Osteocyte (in vitro differentiated cells): Measurements from ENCODE around the gene ST7. TPM values are rescaled to one million over a fixed set of nuclear protein-coding genes. Genes with fewer than 3 reads are reported as not detected.
A peak's percentile ranks its signal among the peaks of the same experiment; 100 is the strongest.

Experiments used
- DNase-seq: peaks from one replicate; pipeline ENCODE4 v3.0.0; 2021; ENCODE audit warnings: mixed read lengths; ENCODE audit not compliant: unreplicated experiment; ENCODE audit errors: extremely low spot score
- H3K27ac Mint-ChIP-seq: one replicate; pipeline ENCODE4 v1.8.0; 2021; ENCODE audit warnings: mild to moderate bottlenecking, mixed read lengths; ENCODE audit not compliant: unreplicated experiment
- H3K27me3 Mint-ChIP-seq: one replicate; pipeline ENCODE4 v1.8.0; 2021; ENCODE audit warnings: mixed read lengths; ENCODE audit not compliant: unreplicated experiment
- H3K36me3 Mint-ChIP-seq: one replicate; pipeline ENCODE4 v1.8.0; 2021; ENCODE audit warnings: mixed read lengths; ENCODE audit not compliant: unreplicated experiment
- H3K4me1 Mint-ChIP-seq: one replicate; pipeline ENCODE4 v1.8.0; 2021; ENCODE audit warnings: mixed read lengths; ENCODE audit not compliant: unreplicated experiment
- H3K4me3 Mint-ChIP-seq: one replicate; pipeline ENCODE4 v1.8.0; 2021; ENCODE audit warnings: mild to moderate bottlenecking, moderate library complexity, mixed read lengths; ENCODE audit not compliant: unreplicated experiment
- H3K9me3 Mint-ChIP-seq: one replicate; pipeline ENCODE4 v1.8.0; 2021; ENCODE audit warnings: mixed read lengths; ENCODE audit not compliant: unreplicated experiment
- CTCF ChIP-seq: fragments of 200-600 bp; sonication (generic); IDR thresholded peaks from 2 replicates; pipeline ENCODE4 v1.5.0; 2021; ENCODE audit warnings: antibody characterized with exemption, mild to moderate bottlenecking, moderate library complexity
- total RNA-seq: library from RNA; stranded (reverse); gene quantifications from 2 replicates; pipeline ENCODE4 v1.2.1, GENCODE V29; 2021

ST7 gene
- total RNA-seq, 1 donor from 2014 or later, result 68.5 TPM

GRCh38 chr7:117098457-117098856 is 145.2 kb downstream of the ST7 start:
- no peak for TF ChIP-seq CTCF
- peaks cover 31% of the 10 kb centered on the region for H3K36me3 Mint-ChIP-seq
- H3K27ac Mint-ChIP-seq, result peak overlapping the region; percentile 71
- H3K9me3 Mint-ChIP-seq, result no peaks in the 10 kb centered on the region
- no peak overlapping the region for H3K4me3 Mint-ChIP-seq
- peaks cover 15% of the 10 kb centered on the region for H3K4me1 Mint-ChIP-seq
- no peaks in the 10 kb centered on the region for H3K27me3 Mint-ChIP-seq
- DNase-seq, result no peak

GRCh38 chr7:117101026-117101425 is 147.7 kb downstream of the ST7 start:
- Mint-ChIP-seq H3K36me3 (peaks cover 36% of the 10 kb centered on the region), H3K4me1 (peaks cover 24% of the 10 kb centered on the region), H3K9me3 (peaks cover 3% of the 10 kb centered on the region), H3K27ac (no peak overlapping the region), H3K4me3 (no peak overlapping the region), H3K27me3 (no peaks in the 10 kb centered on the region)
- DNase-seq, result no peak
- no peak for TF ChIP-seq CTCF

GRCh38 chr7:117110480-117111315 is 157.4 kb downstream of the ST7 start:
- H3K36me3 Mint-ChIP-seq, result peaks cover 20% of the 10 kb centered on the region
- H3K4me3 Mint-ChIP-seq, result no peak overlapping the region
- DNase-seq, result no peak
- H3K27ac Mint-ChIP-seq, result no peak overlapping the region
- H3K4me1 Mint-ChIP-seq, result peaks cover 13% of the 10 kb centered on the region
- peaks cover 13% of the 10 kb centered on the region for H3K9me3 Mint-ChIP-seq
- H3K27me3 Mint-ChIP-seq, result no peaks in the 10 kb centered on the region
- no peak for TF ChIP-seq CTCF

- Mint-ChIP-seq H3K9me3 (peaks cover 13% of the 10 kb centered on the region), H3K4me1 (peaks cover 16% of the 10 kb centered on the region), H3K27me3 (no peaks in the 10 kb centered on the region), H3K4me3 (no peak overlapping the region), H3K27ac (no peak overlapping the region), H3K36me3 (peaks cover 23% of the 10 kb centered on the region)
- no peak for TF ChIP-seq CTCF
- no peak for DNase-seq
Measured at GRCh38 chr7:117111535-117111934, 158.2 kb downstream of the ST7 start.

- H3K9me3 Mint-ChIP-seq, result peaks cover 13% of the 10 kb centered on the region
- H3K27ac Mint-ChIP-seq, result no peak overlapping the region
- H3K4me3 Mint-ChIP-seq, result no peak overlapping the region
- H3K4me1 Mint-ChIP-seq, result peaks cover 16% of the 10 kb centered on the region
- DNase-seq, result no peak
- H3K27me3 Mint-ChIP-seq, result no peaks in the 10 kb centered on the region
- peaks cover 21% of the 10 kb centered on the region for H3K36me3 Mint-ChIP-seq
- no peak for TF ChIP-seq CTCF
Measured at GRCh38 chr7:117112640-117113039, 159.3 kb downstream of the ST7 start.
